Stimulated activated CD8-positive, alpha-beta memory T cell treated with anti-CD3 and anti-CD28 coated beads, Interleukin-15, amount 100 ng/mL, for 24 hours (primary cell): Measurements from ENCODE around the gene MRTFB.
A peak's percentile ranks its signal among the peaks of the same experiment; 100 is the strongest.

Experiments used
- DNase-seq: peaks from one replicate; pipeline ENCODE4 v3.0.0-alpha.2; 2020; ENCODE audit warnings: low read depth

MRTFB gene

GRCh38 chr16:14285513-14286367 lies 214.6 kb downstream of the MRTFB start:
- DNase-seq, result peak; percentile 99

- no peak for DNase-seq
These were observed 215.5 kb downstream of the MRTFB start for GRCh38 chr16:14286368-14287230.

- DNase-seq, result no peak
These were observed 218.7 kb downstream of the MRTFB start for GRCh38 chr16:14289692-14290340.

- DNase-seq, result no peak
These were observed 220.2 kb downstream of the MRTFB start for GRCh38 chr16:14291286-14291685.

- DNase-seq, result no peak
These were observed 221.1 kb downstream of the MRTFB start for GRCh38 chr16:14292051-14292825.

GRCh38 chr16:14296663-14297062 lies 225.5 kb downstream of the MRTFB start:
- DNase-seq, result no peak

GRCh38 chr16:14298374-14299122 lies 227.4 kb downstream of the MRTFB start:
- DNase-seq, result no peak

- no peak for DNase-seq
These were observed 229.6 kb downstream of the MRTFB start for GRCh38 chr16:14300705-14301168.

GRCh38 chr16:14301169-14302030 lies 230.3 kb downstream of the MRTFB start:
- no peak for DNase-seq

GRCh38 chr16:14302031-14302398 lies 230.9 kb downstream of the MRTFB start:
- no peak for DNase-seq

- DNase-seq, result no peak
These were observed 231.5 kb downstream of the MRTFB start for GRCh38 chr16:14302399-14303181.

GRCh38 chr16:14303182-14303618 lies 232.1 kb downstream of the MRTFB start:
- DNase-seq, result no peak

GRCh38 chr16:14303639-14304394 lies 232.7 kb downstream of the MRTFB start:
- no peak for DNase-seq

- no peak for DNase-seq
These were observed 233.9 kb downstream of the MRTFB start for GRCh38 chr16:14304891-14305460.

GRCh38 chr16:14306485-14307058 lies 235.5 kb downstream of the MRTFB start:
- DNase-seq, result no peak

- no peak for DNase-seq
These were observed 236.0 kb downstream of the MRTFB start for GRCh38 chr16:14307059-14307526.
